ENCODE data around the gene NFE2L3. TPM values are rescaled to one million over a fixed set of nuclear protein-coding genes. Genes with fewer than 3 reads are reported as not detected.

Gene NFE2L3
- polyA plus RNA-seq, 12 donors = 2.4 to 14.8 (median 5.2) TPM; not detected in 1

Other genes with a start within 250 kb of the NFE2L3 start
- 1,000 to 10,000 TPM in 2 of 12 donors, 100 to 1,000 TPM in 10; 126 to 1,068 (median 803) TPM for gene HNRNPA2B1, start 48.5 kb downstream of the NFE2L3 start, polyA plus RNA-seq (ENCODE audit: insufficient read length in 12 of 12)
- gene CBX3, start 49.5 kb downstream of the NFE2L3 start, polyA plus RNA-seq (ENCODE audit: insufficient read length in 12 of 12) = 100 to 1,000 TPM in 11 of 12 donors, not detected in 1; 147 to 253 (median 198) TPM
- 1 to 10 TPM in 11 of 12 donors, not detected in 1; 1.6 to 6.9 (median 2.4) TPM for gene SNX10, start 139.7 kb downstream of the NFE2L3 start, polyA plus RNA-seq (ENCODE audit: insufficient read length in 12 of 12)